Esophagus muscularis mucosa (tissue), 4 donors: ENCODE data around the gene TMEM161A. TPM values are rescaled to one million over a fixed set of nuclear protein-coding genes. Genes with fewer than 3 reads are reported as not detected.
"Not testable (repeated sequence)": the region's sequence is repeated elsewhere in the genome, so short reads cannot be mapped to it uniquely, and the experiment has no call there.

Source experiments
- DNase-seq: peaks from one replicate; pipeline ENCODE4 v3.0.0-alpha.2; 2017; ENCODE audit errors: extremely low spot score
- H3K27ac ChIP-seq, 4 donors: fragments of 200-600 bp; sonication (generic); replicated peaks in 1 of 4; 1 replicate in 3 of 4; 2 replicates in 1 of 4; pipeline ENCODE4 v1.5.1; 2016 to 2019; ENCODE audit warnings: mild to moderate bottlenecking in 1 of 4
- H3K27me3 ChIP-seq, 4 donors: fragments of 200-600 bp; sonication (generic); one replicate each; pipeline versions ENCODE4 v1.5.1 to v1.6.0; 2016 to 2019
- H3K36me3 ChIP-seq, 4 donors: fragments of 200-600 bp; sonication (generic); one replicate each; pipeline ENCODE4 v1.5.1; 2016 to 2019
- H3K4me1 ChIP-seq, 4 donors: fragments of 200-600 bp; sonication (generic); one replicate each; pipeline ENCODE4 v1.5.1; 2016 to 2019
- H3K4me3 ChIP-seq, 4 donors: fragments of 200-600 bp; sonication (generic); 1 replicate in 2 of 4; 2 replicates in 2 of 4; pipeline ENCODE4 v1.5.1; 2016 to 2019; ENCODE audit warnings: mild to moderate bottlenecking in 4 of 4, moderate library complexity in 1 of 4
- H3K9me3 ChIP-seq, 4 donors: fragments of 200-600 bp; sonication (generic); 1 replicate in 3 of 4; 2 replicates in 1 of 4; pipeline ENCODE4 v1.5.1; 2016 to 2019
- CTCF ChIP-seq, 3 experiments: fragments of 200-600 bp in 2 of 3; fragments of 450-650 bp in 1 of 3; sonication (generic) in 2 of 3; IDR thresholded peaks; one replicate each; pipeline ENCODE4 v1.5.1; 2017 to 2019; ENCODE audit warnings: antibody characterized with exemption in 3 of 3, mild to moderate bottlenecking in 2 of 3, moderate library complexity in 1 of 3
- EP300 ChIP-seq: sonication (generic); formaldehyde crosslinking; IDR thresholded peaks from one replicate; pipeline ENCODE4 v1.6.1; 2017; ENCODE audit warnings: antibody characterized with exemption
- POLR2A ChIP-seq: fragments of 450-650 bp; IDR thresholded peaks from one replicate; pipeline ENCODE4 v1.6.1; 2017; ENCODE audit warnings: antibody characterized with exemption, moderate library complexity, mild to moderate bottlenecking, low read depth
- POLR2AphosphoS5 ChIP-seq, 2 donors: sonication (generic); formaldehyde crosslinking; IDR thresholded peaks; one replicate each; pipeline ENCODE4 v1.6.1; 2017; ENCODE audit warnings: antibody characterized with exemption in 2 of 2
- WGBS: methylation state at CpG from one replicate; pipeline ENCODE4 v1.1.5; 2018; 5-methylcytosine and 5-hydroxymethylcytosine counted together
- intact Hi-C: fragments of 100-400 bp; cut with DNase I; formaldehyde crosslinking; loops from one replicate; pipeline ENCODE4 v1.15.1; 2023
- total RNA-seq, 4 donors: library from RNA; depleted of rRNA; stranded (reverse); fragments of >200 nt; gene quantifications; one replicate each; pipeline versions ENCODE4 v1.1.0 to v1.2.1, GENCODE V29; 2016

TMEM161A gene
- total RNA-seq, 4 donors from 2014 or later, result 12.0 to 26.8 (median 16.9) TPM

DNA sequence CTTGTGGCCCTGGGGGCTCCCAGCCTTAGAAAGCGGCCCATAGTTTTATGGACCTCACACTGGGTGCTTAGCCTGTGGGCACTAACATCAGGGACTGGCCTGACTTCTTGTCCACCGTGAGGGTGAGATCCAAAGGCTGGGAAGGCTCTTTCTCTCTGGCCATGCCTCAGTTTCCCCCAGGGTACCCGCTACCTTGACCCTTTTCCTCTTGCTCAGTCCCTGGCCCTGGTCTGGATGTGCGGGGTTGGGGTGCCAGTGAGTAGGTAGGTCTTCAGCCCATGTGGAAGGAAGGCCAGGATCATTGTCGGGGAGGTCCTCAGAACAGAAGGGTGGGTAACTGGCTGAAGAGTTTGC lies 1.6 kb upstream of the TMEM161A start:
- Histone ChIP-seq H3K36me3 (no peaks in the 10 kb centered on the region), H3K4me3 (no peak overlapping the region), H3K27me3 (no peaks in the 10 kb centered on the region), H3K27ac (no peak overlapping the region), H3K9me3 (no peaks in the 10 kb centered on the region), H3K4me1 (peaks cover 8 to 22% (median 15%) of the 10 kb centered on the region in 4 donors)
- DNase-seq, result no peak
- WGBS, result 50% methylated on average over 5 of the region's 5 CpGs
- TF ChIP-seq CTCF (IDR thresholded peaks at IDR 0.05) (no peak), POLR2AphosphoS5 (IDR thresholded peaks at IDR 0.05) (no peak), EP300 (no peak), POLR2A (no peak)
- intact Hi-C loops, result loop anchor here (5.0 kb wide), 1 partner anchor 88 kb away; no protein-coding TSS in a partner anchor

DNA sequence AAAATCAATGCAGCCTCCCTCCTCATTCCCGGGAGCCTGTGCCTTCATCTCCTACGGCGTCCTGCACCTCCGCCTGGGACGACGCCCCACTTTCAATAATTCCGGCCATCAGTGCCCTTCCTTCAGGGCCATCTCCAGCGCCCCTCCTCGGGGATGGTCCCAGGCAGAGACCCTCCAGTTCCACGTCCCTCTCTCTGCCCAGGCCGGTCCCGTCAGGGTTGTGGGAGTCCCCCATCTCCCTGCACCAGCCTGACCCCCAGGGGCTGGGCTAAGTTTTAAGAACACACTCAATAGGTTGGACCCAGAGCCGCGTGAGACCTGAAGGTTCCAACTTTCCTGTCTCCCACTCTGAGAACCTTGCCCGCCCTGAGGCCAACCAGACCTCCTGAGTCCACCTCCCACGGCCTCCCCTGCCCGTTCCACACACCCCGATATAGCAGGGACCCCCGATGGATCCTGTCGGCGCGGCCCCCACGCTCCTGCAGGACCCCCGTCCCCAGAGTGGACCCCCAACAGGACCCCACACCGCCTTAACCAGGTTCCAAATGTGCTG lies 646 bp downstream of the TMEM161A start:
- TF ChIP-seq POLR2A (no peak), EP300 (no peak), POLR2AphosphoS5 (IDR thresholded peaks at IDR 0.05) (no peak), CTCF (IDR thresholded peaks at IDR 0.05) (no peak)
- 20% methylated on average over 24 of the region's 25 CpGs for WGBS
- H3K27me3 ChIP-seq, result no peaks in the 10 kb centered on the region
- intact Hi-C loops, result loop anchor here (5.0 kb wide), 1 partner anchor 85 kb away; no protein-coding TSS in a partner anchor
- H3K9me3 ChIP-seq, result peaks cover 0 to 4% (median 3%) of the 10 kb centered on the region in 4 donors
- peak overlapping the region; percentile 46 to 82 (median 80) for H3K27ac ChIP-seq
- DNase-seq, result no peak
- H3K4me3 ChIP-seq, result peak overlapping the region; percentile 65 to 84 (median 82)
- peaks cover 0 to 4% (median 2%) of the 10 kb centered on the region in 4 donors for H3K36me3 ChIP-seq
- peaks cover 8 to 27% (median 17%) of the 10 kb centered on the region in 4 donors for H3K4me1 ChIP-seq

DNA sequence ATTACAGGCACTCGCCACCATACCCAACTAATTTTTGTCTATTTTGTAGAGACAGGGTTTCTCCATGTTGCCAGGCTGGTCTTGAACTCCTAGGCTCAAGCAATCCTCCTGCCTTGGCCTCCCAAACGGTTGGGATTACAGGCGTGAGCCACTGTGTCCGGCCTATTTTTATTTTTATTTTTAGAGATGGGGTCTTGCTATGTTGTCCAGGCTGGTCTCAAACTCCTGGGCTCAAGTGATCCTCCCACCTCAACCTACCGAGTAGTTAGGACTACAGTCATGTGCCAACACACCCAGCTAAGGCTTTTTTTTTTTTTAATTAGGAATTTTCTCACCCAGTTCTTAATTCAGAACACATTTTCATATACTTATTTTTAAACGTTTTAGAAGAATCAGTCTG lies 2.6 kb downstream of the TMEM161A start:
- not testable (repeated sequence) for H3K27ac ChIP-seq, H3K27me3 ChIP-seq, H3K4me3 ChIP-seq, DNase-seq
- Histone ChIP-seq H3K36me3 (peaks cover 0 to 15% (median 10%) of the 10 kb centered on the region in 4 donors), H3K4me1 (peaks cover 8 to 27% (median 17%) of the 10 kb centered on the region in 4 donors), H3K9me3 (peaks cover 0 to 19% (median 14%) of the 10 kb centered on the region in 4 donors)
- WGBS, result 89% methylated on average over 6 of the region's 6 CpGs
- intact Hi-C loops, result loop anchor here (5.0 kb wide), 1 partner anchor 83 kb away; no protein-coding TSS in a partner anchor

- H3K4me3 ChIP-seq, result no peak overlapping the region
- H3K36me3 ChIP-seq, result peaks cover 0 to 19% (median 10%) of the 10 kb centered on the region in 4 donors
- no peak overlapping the region for H3K27ac ChIP-seq
- H3K4me1 ChIP-seq, result peaks cover 8 to 27% (median 17%) of the 10 kb centered on the region in 4 donors
- 19% methylated on average over 12 of the region's 21 CpGs for WGBS
- peaks cover 0 to 19% (median 14%) of the 10 kb centered on the region in 4 donors for H3K9me3 ChIP-seq
- no peak for TF ChIP-seq POLR2AphosphoS5 (IDR thresholded peaks at IDR 0.05)
- TF ChIP-seq CTCF (IDR thresholded peaks at IDR 0.05), result no peak
- no peak for TF ChIP-seq EP300
- no peak for TF ChIP-seq POLR2A
- H3K27me3 ChIP-seq, result no peaks in the 10 kb centered on the region
- intact Hi-C loops, result loop anchor here (5.0 kb wide), 1 partner anchor 82 kb away; no protein-coding TSS in a partner anchor
- DNase-seq, result no peak
Measured at GRCh38 chr19:19134687-19135158, 3.6 kb downstream of the TMEM161A start.

- Histone ChIP-seq H3K9me3 (peaks cover 0 to 19% (median 14%) of the 10 kb centered on the region in 4 donors), H3K4me1 (peaks cover 8 to 27% (median 17%) of the 10 kb centered on the region in 4 donors), H3K36me3 (peaks cover 0 to 22% (median 10%) of the 10 kb centered on the region in 4 donors), H3K4me3 (no peak overlapping the region), H3K27me3 (no peaks in the 10 kb centered on the region), H3K27ac (no peak overlapping the region)
- intact Hi-C loops, result no loop called here
- WGBS, result 92% methylated on average over 6 of the region's 6 CpGs
- DNase-seq, result no peak
- TF ChIP-seq CTCF (IDR thresholded peaks at IDR 0.05), result no peak
- TF ChIP-seq EP300, result no peak
- no peak for TF ChIP-seq POLR2AphosphoS5 (IDR thresholded peaks at IDR 0.05)
- no peak for TF ChIP-seq POLR2A
Measured at GRCh38 chr19:19133985-19134384, 4.3 kb downstream of the TMEM161A start.
